Retinal pigment epithelial cell (primary cell): Measurements from ENCODE around the gene HNRNPU.

Experiments used
- DNase-seq: peaks from one replicate; pipeline ENCODE4 v3.0.0-alpha.2; 2010; ENCODE audit warnings: low read depth
- H3K4me3 ChIP-seq: 2 replicates; pipeline ENCODE4 v1.5.1; 2011; ENCODE audit warnings: mild to moderate bottlenecking, low read length, control low read depth, moderate library complexity
- TF ChIP-seq, protein P1 (sequence below): conservative IDR thresholded peaks from 2 replicates; pipeline ENCODE4 v1.5.1; 2011; ENCODE audit warnings: low read depth, low read length, control low read depth, inconsistent platforms

The HNRNPU gene

GRCh38 chr1:244850099-244850852, 14.1 kb downstream of the HNRNPU start:
- TF ChIP-seq, protein P1, sequence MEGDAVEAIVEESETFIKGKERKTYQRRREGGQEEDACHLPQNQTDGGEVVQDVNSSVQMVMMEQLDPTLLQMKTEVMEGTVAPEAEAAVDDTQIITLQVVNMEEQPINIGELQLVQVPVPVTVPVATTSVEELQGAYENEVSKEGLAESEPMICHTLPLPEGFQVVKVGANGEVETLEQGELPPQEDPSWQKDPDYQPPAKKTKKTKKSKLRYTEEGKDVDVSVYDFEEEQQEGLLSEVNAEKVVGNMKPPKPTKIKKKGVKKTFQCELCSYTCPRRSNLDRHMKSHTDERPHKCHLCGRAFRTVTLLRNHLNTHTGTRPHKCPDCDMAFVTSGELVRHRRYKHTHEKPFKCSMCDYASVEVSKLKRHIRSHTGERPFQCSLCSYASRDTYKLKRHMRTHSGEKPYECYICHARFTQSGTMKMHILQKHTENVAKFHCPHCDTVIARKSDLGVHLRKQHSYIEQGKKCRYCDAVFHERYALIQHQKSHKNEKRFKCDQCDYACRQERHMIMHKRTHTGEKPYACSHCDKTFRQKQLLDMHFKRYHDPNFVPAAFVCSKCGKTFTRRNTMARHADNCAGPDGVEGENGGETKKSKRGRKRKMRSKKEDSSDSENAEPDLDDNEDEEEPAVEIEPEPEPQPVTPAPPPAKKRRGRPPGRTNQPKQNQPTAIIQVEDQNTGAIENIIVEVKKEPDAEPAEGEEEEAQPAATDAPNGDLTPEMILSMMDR = no peak
- no peak for DNase-seq
- no peak overlapping the region for H3K4me3 ChIP-seq

DNA sequence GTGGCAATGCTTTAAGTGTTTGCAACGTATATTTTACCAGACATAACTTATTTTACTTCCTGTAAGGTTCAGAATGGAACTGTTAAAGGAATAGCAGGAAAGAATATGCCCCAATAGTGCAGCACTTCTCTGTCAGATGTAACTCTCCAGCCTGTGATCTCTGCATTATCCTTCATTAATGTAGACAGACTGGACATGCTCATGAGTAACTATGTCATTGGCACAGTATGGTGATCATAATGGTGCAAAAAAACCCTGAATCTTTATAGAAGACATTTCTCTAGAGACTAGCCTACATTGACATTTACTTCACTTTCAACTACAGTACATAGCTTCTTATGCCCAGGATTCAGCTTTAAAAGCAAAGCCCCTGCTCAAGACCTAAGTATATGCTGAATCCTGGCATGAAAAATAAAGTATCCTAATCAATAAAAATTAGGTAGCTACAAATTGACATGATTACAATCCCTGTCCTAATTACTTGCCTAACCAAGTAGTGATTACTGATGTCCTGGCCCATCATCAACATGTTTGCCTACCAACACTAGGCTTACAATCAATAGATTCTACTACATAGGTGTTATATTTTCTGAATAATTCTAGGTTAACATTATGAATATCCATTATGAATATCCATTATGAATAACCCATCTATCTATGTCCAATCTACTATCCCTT, 15.0 kb downstream of the HNRNPU start:
- no peak overlapping the region for H3K4me3 ChIP-seq
- no peak for DNase-seq
- TF ChIP-seq, protein P1 = no peak

DNA sequence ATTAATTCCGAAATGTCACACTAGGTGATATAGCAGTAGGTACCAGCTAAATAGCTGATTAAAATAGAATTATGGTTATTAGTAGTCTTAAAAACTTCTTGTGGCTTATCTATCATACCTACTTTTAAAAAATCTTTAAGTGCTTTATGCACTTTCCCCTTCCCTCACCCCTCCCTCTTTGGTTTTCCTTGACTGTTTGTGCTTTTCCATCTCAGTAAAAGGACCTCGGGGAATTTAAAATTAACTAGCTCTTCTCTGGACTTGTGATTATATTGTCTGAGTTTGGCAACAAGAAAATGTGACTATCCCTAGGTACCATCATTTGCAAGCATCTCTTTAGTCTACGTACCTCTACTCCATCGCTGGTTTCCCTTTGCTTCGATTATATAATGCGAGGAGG, 17.7 kb downstream of the HNRNPU start:
- TF ChIP-seq, protein P1 = no peak
- no peak overlapping the region for H3K4me3 ChIP-seq
- DNase-seq = no peak

- TF ChIP-seq, protein P1 = no peak
- H3K4me3 ChIP-seq = no peak overlapping the region
- no peak for DNase-seq
These were observed 19.9 kb downstream of the HNRNPU start for GRCh38 chr1:244844155-244845121.

DNA sequence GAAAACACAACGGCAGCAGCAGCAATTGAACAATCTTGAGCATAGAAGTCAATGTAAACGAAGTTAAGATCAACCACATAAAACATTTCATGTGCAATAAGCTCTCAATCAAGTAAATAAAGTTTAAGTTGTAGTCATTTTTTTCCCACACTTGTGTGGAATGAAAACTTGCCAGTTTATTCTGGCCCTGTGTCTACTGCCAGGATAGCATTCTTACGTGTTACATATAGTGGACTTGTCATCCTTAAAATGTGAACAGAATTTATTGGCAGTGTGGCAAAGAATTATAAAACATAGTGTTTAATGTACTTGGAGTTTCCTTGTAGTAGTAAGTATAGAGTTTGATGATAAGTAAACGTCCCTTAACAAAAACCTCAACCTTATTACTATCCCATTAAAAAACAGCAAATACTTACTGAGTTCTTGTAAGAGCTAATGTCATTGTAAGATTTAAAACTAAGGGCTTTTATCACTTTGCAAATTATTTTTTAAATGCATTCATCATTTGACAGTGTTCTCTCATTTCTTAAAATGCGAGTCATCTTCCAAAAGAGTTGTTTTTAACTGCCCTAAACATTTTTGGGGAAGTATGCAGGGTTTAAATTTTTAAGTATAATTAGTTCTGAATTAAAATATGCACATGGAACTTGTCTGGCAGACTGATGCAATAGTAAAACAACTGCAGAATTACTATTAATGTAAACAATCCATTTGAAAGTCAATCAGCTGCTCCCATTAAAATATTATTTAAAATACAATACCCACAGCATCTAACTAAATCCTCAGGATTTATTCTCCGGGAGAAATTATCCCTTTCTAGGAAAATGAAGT, 21.0 kb downstream of the HNRNPU start:
- TF ChIP-seq, protein P1 = no peak
- no peak for DNase-seq
- H3K4me3 ChIP-seq = no peak overlapping the region

DNA sequence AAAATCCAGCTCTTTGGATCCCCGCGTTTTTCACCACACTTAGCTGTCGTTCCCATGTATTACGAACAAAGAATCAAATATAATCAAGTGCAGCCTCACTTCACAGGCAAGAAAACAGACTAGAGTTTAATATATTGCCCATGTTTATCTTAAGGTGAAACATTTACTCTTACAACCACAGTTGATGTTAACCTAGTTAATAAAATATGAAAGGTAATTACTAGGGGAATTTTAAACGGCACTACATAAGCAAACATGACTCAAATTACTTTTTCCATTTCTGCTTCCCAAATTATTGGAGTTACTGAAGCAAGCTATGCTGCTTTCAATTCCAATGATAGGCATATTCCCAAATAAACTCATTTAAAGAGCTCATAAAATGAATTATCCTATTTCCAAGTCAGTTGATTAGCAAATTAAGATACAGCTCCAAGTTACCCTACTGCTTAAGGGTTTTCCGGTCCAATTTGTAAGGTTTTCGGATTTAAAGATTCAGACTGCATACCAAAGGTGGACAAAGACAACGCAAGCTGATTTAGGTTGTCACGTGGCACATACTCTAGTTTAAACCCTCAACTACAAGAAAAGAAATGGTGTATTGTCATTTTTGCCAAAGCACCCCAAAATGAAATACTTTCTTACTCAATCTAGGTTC, 22.9 kb downstream of the HNRNPU start:
- no peak overlapping the region for H3K4me3 ChIP-seq
- TF ChIP-seq, protein P1 = no peak
- no peak for DNase-seq
